Epithelial cell of esophagus (primary cell): ENCODE data around the gene PIF1.

ENCODE experiments used
- DNase-seq: peaks from one replicate; pipeline ENCODE4 v3.0.0; 2010; ENCODE audit warnings: low read depth
- H3K4me3 ChIP-seq: 2 replicates; pipeline ENCODE4 v1.5.1; 2011; ENCODE audit warnings: mild to moderate bottlenecking, low read length, control low read depth
- TF ChIP-seq, protein P1 (sequence below): IDR thresholded peaks from 2 replicates; pipeline ENCODE4 v1.5.1; 2011; ENCODE audit warnings: low read depth, mild to moderate bottlenecking, low read length, control low read depth, inconsistent platforms; ENCODE audit not compliant: insufficient read depth; ENCODE audit errors: missing control alignments

The PIF1 gene

DNA sequence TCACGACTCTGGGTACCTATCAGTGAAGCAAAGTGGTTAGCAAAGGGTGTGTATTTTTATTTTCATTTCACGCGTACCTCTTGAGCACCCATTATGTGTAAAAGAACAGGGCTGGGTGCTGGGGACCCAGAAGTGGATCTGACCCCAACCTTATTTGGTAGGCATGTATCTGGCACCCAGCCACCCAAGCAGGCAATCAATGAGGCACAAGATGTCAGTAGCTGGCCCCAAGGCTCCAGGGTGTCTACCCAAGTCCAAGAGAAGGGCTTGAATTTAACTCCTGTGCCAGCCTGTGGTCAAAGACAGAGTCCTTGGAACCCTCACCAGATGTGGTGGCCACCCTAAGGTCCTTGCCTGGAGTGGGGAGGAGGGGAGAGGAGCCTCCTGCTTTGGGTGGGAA lies 22.0 kb upstream of the PIF1 start:
- no peak for DNase-seq
- H3K4me3 ChIP-seq, result no peak overlapping the region
- TF ChIP-seq, protein P1, sequence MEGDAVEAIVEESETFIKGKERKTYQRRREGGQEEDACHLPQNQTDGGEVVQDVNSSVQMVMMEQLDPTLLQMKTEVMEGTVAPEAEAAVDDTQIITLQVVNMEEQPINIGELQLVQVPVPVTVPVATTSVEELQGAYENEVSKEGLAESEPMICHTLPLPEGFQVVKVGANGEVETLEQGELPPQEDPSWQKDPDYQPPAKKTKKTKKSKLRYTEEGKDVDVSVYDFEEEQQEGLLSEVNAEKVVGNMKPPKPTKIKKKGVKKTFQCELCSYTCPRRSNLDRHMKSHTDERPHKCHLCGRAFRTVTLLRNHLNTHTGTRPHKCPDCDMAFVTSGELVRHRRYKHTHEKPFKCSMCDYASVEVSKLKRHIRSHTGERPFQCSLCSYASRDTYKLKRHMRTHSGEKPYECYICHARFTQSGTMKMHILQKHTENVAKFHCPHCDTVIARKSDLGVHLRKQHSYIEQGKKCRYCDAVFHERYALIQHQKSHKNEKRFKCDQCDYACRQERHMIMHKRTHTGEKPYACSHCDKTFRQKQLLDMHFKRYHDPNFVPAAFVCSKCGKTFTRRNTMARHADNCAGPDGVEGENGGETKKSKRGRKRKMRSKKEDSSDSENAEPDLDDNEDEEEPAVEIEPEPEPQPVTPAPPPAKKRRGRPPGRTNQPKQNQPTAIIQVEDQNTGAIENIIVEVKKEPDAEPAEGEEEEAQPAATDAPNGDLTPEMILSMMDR, result no peak

DNA sequence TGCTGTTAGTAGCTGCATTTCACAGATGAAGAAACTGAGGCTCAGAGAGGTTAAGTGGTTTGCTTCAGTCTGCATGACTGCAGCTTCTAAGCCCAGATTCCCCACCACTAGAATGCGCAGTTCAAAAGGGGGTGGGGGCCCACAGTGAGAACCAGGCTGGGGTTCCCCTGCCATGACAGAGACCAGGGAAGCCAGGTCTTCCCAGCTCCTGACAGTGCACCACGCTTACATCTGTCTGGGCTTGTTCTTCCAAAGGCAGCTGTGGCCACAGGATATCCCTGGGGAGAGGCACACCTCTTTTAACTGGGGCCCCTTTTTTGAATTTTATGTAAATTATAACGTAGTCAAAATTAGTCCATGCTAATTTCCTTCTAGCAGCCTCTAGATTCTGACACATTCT lies 21.6 kb upstream of the PIF1 start:
- DNase-seq, result peak; percentile 71
- TF ChIP-seq, protein P1, result no peak
- no peak overlapping the region for H3K4me3 ChIP-seq

DNA sequence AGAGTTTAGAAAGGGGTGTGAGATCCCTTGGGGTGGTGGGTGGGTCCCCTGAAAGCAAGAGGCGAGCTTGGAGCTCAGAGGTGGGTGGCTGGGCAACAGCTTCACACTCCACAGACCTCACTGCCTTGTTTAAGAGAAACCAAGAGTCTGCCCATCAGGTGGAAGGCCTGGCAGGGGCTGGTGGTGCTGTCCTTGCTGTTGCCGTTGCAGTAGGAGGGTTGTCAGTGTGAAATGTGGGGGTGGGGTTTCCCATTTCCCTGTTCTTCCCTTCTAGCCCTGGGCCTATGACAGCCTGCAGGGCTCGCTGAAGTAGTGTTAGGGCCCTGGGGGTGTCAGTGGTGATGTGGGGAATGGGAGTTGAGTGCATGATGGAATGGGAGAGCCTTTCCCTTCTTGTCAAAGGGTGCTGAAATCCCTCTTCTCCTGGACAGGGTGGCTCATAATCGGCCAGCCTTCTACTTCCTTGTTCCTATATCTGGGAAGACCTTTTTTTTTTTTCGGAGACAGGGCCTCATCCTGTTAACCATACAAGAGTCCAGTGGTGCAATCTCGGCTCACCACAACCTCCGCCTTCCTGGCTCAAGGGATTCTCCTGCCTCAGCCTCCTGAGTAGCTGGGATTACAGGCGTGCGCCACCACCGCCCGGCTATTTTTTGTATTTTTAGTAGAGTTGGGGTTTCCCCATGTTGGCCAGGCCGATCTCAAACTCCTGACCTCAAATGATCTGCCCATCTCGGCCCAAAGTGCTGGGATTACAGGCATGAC lies 20.6 kb upstream of the PIF1 start:
- no peak for DNase-seq
- H3K4me3 ChIP-seq, result no peak overlapping the region
- TF ChIP-seq, protein P1, result no peak

DNA sequence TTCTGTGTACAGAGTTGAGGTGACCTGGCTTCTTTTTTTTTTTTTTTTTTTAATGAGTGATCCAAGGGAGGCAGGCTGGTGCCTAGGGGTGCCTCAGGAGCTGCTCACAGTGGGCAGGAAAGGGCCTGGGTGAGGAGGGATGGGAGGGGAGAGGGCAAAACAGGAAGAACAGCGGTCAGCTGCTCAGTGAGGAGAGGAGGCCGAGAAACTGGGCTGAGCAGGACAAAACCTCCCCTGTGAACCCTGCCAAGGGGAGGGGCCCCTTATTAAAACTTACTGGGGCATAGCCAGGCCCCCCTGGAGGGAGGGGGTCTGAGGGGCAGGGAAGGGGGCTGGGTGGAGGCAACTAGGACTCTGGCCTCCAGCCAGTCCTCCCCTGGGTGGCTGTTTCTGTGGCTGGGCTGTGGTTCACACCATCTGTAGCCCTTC lies 19.8 kb upstream of the PIF1 start:
- DNase-seq, result no peak
- TF ChIP-seq, protein P1, result no peak
- H3K4me3 ChIP-seq, result no peak overlapping the region

- H3K4me3 ChIP-seq, result no peak overlapping the region
- no peak for DNase-seq
- TF ChIP-seq, protein P1, result no peak
Measured at GRCh38 chr15:64844576-64845145, 19.2 kb upstream of the PIF1 start.

DNA sequence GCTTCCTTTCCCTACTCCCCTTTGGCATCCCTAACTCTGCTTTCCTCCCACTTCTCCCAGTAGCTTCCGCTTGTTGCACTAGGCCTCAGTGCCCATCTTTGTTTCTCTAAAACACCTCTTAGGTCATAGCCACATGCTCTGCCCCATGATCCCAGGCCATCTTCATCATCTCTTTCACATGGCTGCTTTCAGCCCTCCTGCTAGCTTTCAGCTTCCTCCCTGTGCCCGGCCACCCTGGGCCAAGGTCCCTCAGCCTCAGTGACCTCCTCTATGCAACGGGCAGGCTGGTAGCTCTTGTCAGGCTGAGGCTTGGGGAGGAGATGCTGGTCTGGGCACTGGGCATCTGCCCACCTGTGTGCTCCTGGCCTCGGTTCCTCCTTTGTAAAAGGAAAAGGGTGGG lies 18.5 kb upstream of the PIF1 start:
- no peak overlapping the region for H3K4me3 ChIP-seq
- no peak for DNase-seq
- TF ChIP-seq, protein P1, result no peak
